ENCODE data around the gene GCLC. TPM values are rescaled to one million over a fixed set of nuclear protein-coding genes. Genes with fewer than 3 reads are reported as not detected.

The GCLC gene
- total RNA-seq, 1 experiment from 2014 or later: 47.1 TPM

- TF ChIP-seq IRF2 (CRISPR knock-in tag; IDR thresholded peaks at IDR 0.05; ENCODE audit: borderline replicate concordance, low read depth): no peak
- no peak for TF ChIP-seq USF2 (CRISPR knock-in tag; IDR thresholded peaks at IDR 0.05)
- TF ChIP-seq CTCF (IDR thresholded peaks at IDR 0.05): no peak
- ChIA-PET POLR2A (no interaction called here), CTCF (interaction anchor here (0.5 to 2.3 kb wide), 5 partner anchors 8 to 204 kb away, joined by 4 to 9 read pairs (median 6); no protein-coding TSS in a partner anchor)
- Mint-ChIP-seq H3K4me3 (no peak overlapping the region), H3K9me3 (no peaks in the 10 kb centered on the region), H3K4me1 (peaks cover 67% of the 10 kb centered on the region), H3K27ac (peak overlapping the region; percentile 76), H3K27me3 (ENCODE audit: low read depth) (no peaks in the 10 kb centered on the region; the same call in 1 of the 2 replicates), H3K36me3 (peaks cover 9% of the 10 kb centered on the region)
- peak; percentile 66 for ATAC-seq
- no peak for DNase-seq (ENCODE audit: low spot score)
Observed at GRCh38 chr6:53524455-53524815, 20.5 kb downstream of the GCLC start.

GRCh38 chr6:53523511-53524454 is 21.1 kb downstream of the GCLC start:
- H3K27me3 Mint-ChIP-seq (ENCODE audit: low read depth): no peaks in the 10 kb centered on the region; the same call in 1 of the 2 replicates
- DNase-seq (ENCODE audit: low spot score) (no peak), ATAC-seq (peak; percentile 34)
- H3K4me3 Mint-ChIP-seq: no peak overlapping the region
- ChIA-PET POLR2A (no interaction called here), CTCF (interaction anchor here (0.9 to 2.3 kb wide), 4 partner anchors 30 to 204 kb away, joined by 4 to 9 read pairs (median 7); no protein-coding TSS in a partner anchor)
- peak overlapping the region; percentile 68; the same call in 1 of the 2 replicates for H3K27ac Mint-ChIP-seq
- no peak for TF ChIP-seq HMGA2 (CRISPR knock-in tag; IDR thresholded peaks at IDR 0.05)
- TF ChIP-seq ZSCAN18 (CRISPR knock-in tag; IDR thresholded peaks at IDR 0.05): no peak
- no peaks in the 10 kb centered on the region for H3K9me3 Mint-ChIP-seq
- H3K4me1 Mint-ChIP-seq: peaks cover 60% of the 10 kb centered on the region
- peaks cover 12% of the 10 kb centered on the region for H3K36me3 Mint-ChIP-seq

- DNase-seq (ENCODE audit: low spot score) (no peak), ATAC-seq (no peak)
- Mint-ChIP-seq H3K27ac (no peak overlapping the region), H3K36me3 (peaks cover 26% of the 10 kb centered on the region), H3K4me3 (no peak overlapping the region), H3K9me3 (no peaks in the 10 kb centered on the region), H3K4me1 (peaks cover 30% of the 10 kb centered on the region), H3K27me3 (ENCODE audit: low read depth) (no peaks in the 10 kb centered on the region)
- no peak for TF ChIP-seq PRRX2 (CRISPR knock-in tag; IDR thresholded peaks at IDR 0.05)
- TF ChIP-seq SOX15 (CRISPR knock-in tag; IDR thresholded peaks at IDR 0.05): no peak
- no peak for TF ChIP-seq ELF4 (CRISPR knock-in tag; IDR thresholded peaks at IDR 0.05; ENCODE audit: low read depth)
- no peak for TF ChIP-seq ARID4B (CRISPR knock-in tag; IDR thresholded peaks at IDR 0.05; ENCODE audit: borderline replicate concordance)
- TF ChIP-seq FOXJ3 (CRISPR knock-in tag; IDR thresholded peaks at IDR 0.05; ENCODE audit: borderline replicate concordance): no peak
- TF ChIP-seq ZNF281 (CRISPR knock-in tag; IDR thresholded peaks at IDR 0.05): no peak
- no peak for TF ChIP-seq ZNF317 (CRISPR knock-in tag; IDR thresholded peaks at IDR 0.05; ENCODE audit: borderline replicate concordance, low read depth)
- CTCF ChIA-PET: no interaction called here
- POLR2A ChIA-PET: no interaction called here
Observed at GRCh38 chr6:53520320-53520928, 24.5 kb downstream of the GCLC start.

Measured in WTC11 (cell line).